HCT116 (cell line): ENCODE measurements around the gene KLHL18.

Experiments
- CEBPB ChIP-seq: IDR thresholded peaks from 2 replicates; pipeline ENCODE4 v1.6.1; 2012; ENCODE audit warnings: low read depth
- ELF1 ChIP-seq: IDR thresholded peaks from 2 replicates; pipeline ENCODE4 v1.6.1; 2012; ENCODE audit warnings: low read depth, borderline replicate concordance
- EZH2phosphoT487 ChIP-seq: fragments of 200-600 bp; IDR thresholded peaks from 2 replicates; pipeline ENCODE4 v1.6.1; 2018; ENCODE audit warnings: antibody characterized with exemption, borderline replicate concordance
- JUND ChIP-seq: IDR thresholded peaks from 2 replicates; pipeline ENCODE4 v1.6.1; 2012
- POLR2A ChIP-seq: IDR thresholded peaks from 2 replicates; pipeline ENCODE4 v1.7.0; 2011; ENCODE audit warnings: borderline replicate concordance; ENCODE audit not compliant: insufficient read depth, insufficient read length; ENCODE audit errors: extremely low read depth
- POLR2AphosphoS5 ChIP-seq: IDR thresholded peaks from 2 replicates; pipeline ENCODE4 v1.6.1; 2011; ENCODE audit warnings: mild to moderate bottlenecking, low read depth, low read length, moderate library complexity
- SP1 ChIP-seq: IDR thresholded peaks from 2 replicates; pipeline ENCODE4 v1.6.1; 2012; ENCODE audit warnings: low read depth
- TCF7L2 ChIP-seq: IDR thresholded peaks from 2 replicates; pipeline ENCODE4 v1.7.0; 2011; ENCODE audit warnings: borderline replicate concordance, inconsistent platforms; ENCODE audit not compliant: insufficient read depth, insufficient read length; ENCODE audit errors: extremely low read depth
- YY1 ChIP-seq: IDR thresholded peaks from 2 replicates; pipeline ENCODE4 v1.6.1; 2011; ENCODE audit warnings: low read length, low read depth, moderate library complexity, mild to moderate bottlenecking; ENCODE audit not compliant: insufficient replicate concordance; ENCODE audit errors: extremely low read depth
- ZFX ChIP-seq: fragments of 450-650 bp; IDR thresholded peaks from 2 replicates; pipeline ENCODE4 v1.6.1; 2017
- TF ChIP-seq, protein P1 (sequence below), 3 experiments: fragments of 200-600 bp in 1 of 3; sonication (generic) in 1 of 3; IDR thresholded peaks in 2 of 3; conservative IDR thresholded peaks in 1 of 3; 2 replicates each; pipeline ENCODE4 v1.5.1; 2012 to 2017; ENCODE audit warnings: low read depth in 2 of 3, low read length in 2 of 3, antibody characterized with exemption in 1 of 3, borderline replicate concordance in 1 of 3, control low read depth in 1 of 3, mild to moderate bottlenecking in 1 of 3, mixed read lengths in 1 of 3, mixed run types in 1 of 3, moderate library complexity in 1 of 3; ENCODE audit not compliant: insufficient read depth in 1 of 3
- TF ChIP-seq, protein P2 (sequence below): IDR thresholded peaks from 2 replicates; pipeline ENCODE4 v1.6.1; 2012; ENCODE audit warnings: low read depth

DNA sequence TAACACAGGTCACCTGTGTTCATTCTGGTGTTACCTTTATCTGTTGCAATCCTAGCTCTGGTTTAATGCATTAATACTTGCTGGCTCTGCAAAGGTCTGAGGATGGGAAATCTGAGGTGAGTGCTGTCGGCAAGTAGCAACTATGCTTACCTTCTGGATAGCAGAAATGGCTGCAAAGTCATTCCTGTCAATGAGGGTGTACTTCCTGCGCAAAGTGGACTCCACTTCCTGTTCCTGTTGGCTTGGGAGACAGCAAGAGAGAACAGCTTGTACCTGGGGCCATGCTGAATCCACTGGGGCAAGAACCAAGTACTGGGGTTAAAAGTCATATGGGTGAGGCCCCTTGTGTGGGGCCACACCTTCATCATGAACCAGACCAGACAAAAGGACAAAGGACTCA lies 37.5 kb upstream of the KLHL18 start:
- TF ChIP-seq, protein P1, sequence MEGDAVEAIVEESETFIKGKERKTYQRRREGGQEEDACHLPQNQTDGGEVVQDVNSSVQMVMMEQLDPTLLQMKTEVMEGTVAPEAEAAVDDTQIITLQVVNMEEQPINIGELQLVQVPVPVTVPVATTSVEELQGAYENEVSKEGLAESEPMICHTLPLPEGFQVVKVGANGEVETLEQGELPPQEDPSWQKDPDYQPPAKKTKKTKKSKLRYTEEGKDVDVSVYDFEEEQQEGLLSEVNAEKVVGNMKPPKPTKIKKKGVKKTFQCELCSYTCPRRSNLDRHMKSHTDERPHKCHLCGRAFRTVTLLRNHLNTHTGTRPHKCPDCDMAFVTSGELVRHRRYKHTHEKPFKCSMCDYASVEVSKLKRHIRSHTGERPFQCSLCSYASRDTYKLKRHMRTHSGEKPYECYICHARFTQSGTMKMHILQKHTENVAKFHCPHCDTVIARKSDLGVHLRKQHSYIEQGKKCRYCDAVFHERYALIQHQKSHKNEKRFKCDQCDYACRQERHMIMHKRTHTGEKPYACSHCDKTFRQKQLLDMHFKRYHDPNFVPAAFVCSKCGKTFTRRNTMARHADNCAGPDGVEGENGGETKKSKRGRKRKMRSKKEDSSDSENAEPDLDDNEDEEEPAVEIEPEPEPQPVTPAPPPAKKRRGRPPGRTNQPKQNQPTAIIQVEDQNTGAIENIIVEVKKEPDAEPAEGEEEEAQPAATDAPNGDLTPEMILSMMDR (IDR thresholded peaks at IDR 0.05 in 2 of 3, conservative IDR thresholded peaks at IDR 0.05 in 1 of 3; ENCODE audit: borderline replicate concordance in 1 of 3, insufficient read depth in 1 of 3, low read depth in 2 of 3, low read length in 2 of 3), result no peak
- TF ChIP-seq POLR2A (no peak), POLR2AphosphoS5 (no peak), YY1 (no peak), JUND (no peak), ZFX (no peak), CEBPB (no peak), ELF1 (no peak), SP1 (no peak), EZH2phosphoT487 (no peak), TCF7L2 (no peak)
- TF ChIP-seq, protein P2, sequence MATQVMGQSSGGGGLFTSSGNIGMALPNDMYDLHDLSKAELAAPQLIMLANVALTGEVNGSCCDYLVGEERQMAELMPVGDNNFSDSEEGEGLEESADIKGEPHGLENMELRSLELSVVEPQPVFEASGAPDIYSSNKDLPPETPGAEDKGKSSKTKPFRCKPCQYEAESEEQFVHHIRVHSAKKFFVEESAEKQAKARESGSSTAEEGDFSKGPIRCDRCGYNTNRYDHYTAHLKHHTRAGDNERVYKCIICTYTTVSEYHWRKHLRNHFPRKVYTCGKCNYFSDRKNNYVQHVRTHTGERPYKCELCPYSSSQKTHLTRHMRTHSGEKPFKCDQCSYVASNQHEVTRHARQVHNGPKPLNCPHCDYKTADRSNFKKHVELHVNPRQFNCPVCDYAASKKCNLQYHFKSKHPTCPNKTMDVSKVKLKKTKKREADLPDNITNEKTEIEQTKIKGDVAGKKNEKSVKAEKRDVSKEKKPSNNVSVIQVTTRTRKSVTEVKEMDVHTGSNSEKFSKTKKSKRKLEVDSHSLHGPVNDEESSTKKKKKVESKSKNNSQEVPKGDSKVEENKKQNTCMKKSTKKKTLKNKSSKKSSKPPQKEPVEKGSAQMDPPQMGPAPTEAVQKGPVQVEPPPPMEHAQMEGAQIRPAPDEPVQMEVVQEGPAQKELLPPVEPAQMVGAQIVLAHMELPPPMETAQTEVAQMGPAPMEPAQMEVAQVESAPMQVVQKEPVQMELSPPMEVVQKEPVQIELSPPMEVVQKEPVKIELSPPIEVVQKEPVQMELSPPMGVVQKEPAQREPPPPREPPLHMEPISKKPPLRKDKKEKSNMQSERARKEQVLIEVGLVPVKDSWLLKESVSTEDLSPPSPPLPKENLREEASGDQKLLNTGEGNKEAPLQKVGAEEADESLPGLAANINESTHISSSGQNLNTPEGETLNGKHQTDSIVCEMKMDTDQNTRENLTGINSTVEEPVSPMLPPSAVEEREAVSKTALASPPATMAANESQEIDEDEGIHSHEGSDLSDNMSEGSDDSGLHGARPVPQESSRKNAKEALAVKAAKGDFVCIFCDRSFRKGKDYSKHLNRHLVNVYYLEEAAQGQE, result no peak
